ENCODE data around the gene SERHL2.
"Not testable (repeated sequence)": the region's sequence is repeated elsewhere in the genome, so short reads cannot be mapped to it uniquely, and the experiment has no call there.

Gene SERHL2

DNA sequence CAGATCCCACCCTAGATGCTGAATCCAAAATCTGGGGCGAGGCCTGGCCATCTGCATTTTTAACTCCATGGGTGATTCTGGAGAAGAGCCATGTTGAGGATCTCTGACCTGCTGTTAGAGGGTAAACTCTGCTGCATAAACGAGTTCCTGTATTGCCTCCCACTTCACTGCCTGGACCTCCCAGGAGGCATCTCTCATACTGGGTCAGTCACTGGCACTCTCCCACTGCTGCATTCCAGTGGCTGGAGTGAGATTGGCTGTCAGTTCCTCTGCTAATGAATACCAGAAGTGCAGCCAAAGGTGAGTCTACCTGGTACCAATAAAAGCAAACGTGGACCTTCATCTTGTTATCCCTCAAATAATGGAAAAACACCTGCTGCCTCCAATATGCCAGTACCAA lies 50.6 kb downstream of the SERHL2 start:
- no peak for DNase-seq

DNA sequence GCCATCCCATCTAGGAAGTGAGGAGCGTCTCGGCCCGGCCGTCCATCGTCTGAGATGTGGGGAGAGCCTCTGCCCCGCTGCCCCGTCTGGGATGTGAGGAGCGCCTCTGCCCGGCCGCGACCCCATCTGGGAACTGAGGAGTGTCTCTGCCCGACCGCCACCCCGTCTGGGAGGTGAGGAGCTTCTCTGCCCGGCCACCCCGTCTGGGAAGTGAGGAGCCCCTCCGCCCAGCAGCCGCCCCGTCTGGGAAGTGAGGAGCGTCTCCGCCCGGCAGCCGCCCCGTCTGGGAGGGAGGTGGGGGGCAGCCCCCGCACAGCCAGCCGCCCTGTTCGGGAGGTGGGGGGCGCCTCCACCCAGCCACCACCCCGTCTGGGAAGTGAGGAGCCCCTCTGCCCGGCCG lies 53.9 kb downstream of the SERHL2 start:
- not testable (repeated sequence) for DNase-seq

DNA sequence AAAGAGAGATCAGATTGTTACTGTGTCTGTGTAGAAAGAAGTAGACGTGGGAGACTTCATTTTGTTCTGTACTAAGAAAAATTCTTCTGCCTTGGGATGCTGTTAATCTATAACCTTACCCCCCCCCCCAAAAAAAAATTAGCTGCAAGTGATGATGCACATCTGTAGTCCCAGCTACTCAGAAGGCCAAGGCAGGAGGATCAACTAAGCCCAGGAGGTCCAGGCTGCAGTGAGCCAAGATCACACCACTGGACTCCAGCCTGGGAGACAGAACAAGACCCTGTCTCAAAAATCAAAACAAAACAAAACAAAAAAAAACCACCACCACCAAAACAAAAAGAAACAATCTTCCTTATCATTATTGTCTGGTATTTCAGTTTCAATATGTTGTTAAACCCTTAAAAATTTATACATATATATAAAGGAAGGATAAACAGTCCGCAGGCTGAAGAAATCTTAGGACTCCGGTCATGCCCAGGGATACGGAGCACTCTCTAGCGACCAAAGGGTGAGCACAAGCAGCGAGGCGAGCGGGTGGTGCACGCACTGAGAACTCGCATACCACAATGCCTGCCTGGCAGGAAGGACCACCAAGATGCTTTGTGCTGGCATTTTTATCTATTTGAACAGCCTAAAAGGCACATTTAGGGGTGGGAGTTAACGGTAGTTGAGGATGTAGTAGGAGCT lies 54.5 kb downstream of the SERHL2 start:
- peak in 19 of 51 donors; percentile 12 to 78 (median 40) for DNase-seq

DNA sequence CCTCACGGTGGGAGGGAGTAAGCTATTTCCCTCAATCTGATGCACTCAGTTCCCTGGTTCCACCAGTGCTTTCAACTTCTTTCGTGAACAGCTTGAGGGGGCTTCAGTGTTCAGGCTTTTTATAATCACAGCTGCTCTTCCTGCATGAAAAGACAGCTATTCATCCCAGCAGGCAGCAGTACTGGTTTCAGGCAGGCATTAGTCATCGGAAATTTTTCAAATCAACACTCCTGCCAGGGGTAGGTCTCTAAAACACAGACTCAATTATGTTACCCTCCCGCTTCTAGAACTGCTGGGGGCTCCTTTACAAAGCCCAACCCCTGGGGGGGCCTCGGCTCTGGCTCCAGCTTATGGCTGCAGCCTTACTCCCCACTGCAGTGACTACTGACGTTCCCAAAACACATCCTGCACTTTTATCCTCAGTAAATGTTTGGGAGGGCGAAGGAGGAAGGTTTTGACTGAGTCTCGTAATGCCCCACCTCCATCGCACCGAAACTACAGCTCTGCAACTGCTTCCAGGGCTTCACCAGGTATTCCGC lies 55.1 kb downstream of the SERHL2 start:
- DNase-seq = peak in 40 of 51 donors; percentile 13 to 86 (median 44)

DNA sequence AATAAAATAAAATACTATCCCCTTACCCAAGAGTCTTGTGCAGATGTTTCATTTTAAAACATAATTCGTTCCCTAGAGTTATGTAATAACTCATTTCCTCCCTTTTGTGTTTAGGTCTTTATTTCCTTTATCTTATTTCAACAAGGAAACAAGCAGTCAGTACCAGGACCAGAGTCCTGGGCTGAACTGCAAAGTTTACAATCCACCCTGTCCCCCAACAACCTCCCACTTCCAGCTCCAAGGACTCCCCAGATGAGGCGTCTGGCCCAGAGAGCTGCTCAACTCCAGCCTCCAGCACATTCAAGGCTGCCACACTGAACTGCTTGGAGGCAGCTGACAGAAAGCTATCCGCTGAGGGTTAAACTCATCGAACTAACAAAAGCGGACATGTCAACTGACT lies 56.4 kb downstream of the SERHL2 start:
- no peak for DNase-seq

DNA sequence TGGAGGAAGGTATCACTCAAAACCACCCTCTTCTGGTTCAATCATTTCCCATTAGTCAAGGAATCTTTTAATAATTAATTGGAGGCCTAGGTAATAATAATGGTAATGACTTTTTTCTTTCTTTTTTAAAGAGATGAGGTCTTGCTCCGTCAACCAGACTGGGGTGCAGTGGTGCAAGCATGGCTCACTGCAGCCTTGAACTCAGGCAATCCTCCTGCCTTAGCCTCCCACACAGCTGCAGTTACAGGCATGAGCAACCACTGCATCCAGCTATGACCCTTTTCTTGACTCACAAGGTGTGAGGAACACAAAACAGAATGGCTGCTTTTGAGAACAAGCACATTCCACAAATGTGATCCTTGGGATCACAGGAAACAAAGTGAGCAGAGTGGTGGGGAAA lies 57.3 kb downstream of the SERHL2 start:
- DNase-seq = peak in 1 of 51 donors; percentile 12

DNA sequence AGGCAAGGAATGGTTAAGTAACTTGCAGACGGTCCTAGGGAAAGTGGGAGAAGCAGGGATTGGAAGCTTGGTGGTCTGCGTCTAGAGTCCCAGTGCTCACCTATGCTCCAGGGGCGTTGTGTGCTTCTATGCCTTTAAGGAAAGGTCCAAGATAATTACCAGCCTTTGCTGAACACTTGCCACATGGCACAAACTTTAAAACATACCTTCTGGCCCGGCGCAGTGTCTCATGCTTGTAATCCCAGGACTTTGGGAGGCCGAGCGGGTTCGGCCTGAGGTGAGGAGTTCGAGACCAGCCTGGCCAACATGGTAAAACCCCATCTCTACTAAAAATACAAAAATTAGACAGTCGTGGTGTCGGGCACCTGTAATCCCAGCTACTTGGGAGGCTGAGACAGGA lies 58.6 kb downstream of the SERHL2 start:
- DNase-seq = no peak

DNA sequence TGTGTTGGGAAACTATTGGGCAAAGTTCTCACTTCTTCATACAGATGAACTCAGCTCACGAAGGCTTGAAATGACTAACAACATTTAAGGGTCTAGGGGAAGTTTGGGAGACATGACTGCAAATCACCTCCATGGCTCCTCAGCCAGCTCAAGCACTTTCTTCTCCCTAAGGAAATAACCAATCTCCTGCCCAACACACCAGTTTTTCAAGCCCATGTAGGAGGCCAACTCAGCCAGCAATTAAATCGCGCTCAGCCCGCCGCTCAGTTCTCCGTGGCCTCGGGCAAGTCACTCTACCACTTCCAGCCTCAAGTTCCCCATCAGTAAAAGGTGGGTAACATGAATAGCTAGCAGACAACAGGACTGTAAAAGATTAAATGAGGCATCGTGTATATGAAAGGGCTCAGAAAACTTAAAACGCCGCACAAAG lies 60.1 kb downstream of the SERHL2 start:
- peak in 3 of 51 donors; percentile 24 to 60 (median 40) for DNase-seq

DNA sequence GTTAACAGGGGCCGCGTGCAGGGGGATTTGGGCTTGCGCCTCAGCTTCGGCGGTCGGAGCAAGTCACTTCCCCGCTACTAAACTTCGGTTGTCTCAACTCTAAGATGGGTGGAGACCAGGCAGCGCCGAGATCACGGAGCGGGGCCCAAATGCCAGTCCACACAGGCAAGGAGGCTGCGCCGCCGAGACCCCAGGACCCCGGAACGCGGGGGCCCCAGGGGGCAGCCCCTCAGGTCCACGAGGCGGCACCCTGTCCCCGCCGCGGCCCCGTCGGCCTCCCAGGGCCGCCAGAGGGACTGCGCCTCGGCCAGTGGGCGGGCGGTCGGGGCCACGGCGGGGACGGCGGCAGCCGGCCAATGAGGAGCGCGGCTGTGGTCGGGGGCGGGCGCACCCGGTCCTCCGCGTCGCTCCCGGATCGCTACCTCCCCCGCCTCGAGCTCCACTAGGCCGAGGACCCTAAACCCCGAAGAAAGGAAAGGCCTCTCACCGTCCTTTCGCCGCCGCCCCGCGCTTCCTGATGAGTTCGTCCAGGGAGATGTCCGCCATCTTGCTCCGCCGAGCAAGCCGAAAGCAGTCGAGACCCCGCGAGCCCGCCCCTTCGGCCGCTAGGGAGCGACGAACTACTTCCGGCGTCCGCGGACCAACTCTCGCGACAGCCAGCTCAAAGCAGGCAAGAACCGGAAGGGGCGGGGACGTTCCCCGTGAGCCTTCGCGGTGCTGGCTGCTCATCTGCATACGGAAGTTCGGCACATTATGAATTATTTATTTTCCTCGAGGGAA lies 60.7 kb downstream of the SERHL2 start, which contains the start of gene POLDIP3:
POLDIP3 (minus strand) TSS at position 572 of the 780 bp plus-strand sequence; CDS start at position 546, 26 bp downstream.
- DNase-seq = peak; percentile 82 to 99 (median 97)

DNA sequence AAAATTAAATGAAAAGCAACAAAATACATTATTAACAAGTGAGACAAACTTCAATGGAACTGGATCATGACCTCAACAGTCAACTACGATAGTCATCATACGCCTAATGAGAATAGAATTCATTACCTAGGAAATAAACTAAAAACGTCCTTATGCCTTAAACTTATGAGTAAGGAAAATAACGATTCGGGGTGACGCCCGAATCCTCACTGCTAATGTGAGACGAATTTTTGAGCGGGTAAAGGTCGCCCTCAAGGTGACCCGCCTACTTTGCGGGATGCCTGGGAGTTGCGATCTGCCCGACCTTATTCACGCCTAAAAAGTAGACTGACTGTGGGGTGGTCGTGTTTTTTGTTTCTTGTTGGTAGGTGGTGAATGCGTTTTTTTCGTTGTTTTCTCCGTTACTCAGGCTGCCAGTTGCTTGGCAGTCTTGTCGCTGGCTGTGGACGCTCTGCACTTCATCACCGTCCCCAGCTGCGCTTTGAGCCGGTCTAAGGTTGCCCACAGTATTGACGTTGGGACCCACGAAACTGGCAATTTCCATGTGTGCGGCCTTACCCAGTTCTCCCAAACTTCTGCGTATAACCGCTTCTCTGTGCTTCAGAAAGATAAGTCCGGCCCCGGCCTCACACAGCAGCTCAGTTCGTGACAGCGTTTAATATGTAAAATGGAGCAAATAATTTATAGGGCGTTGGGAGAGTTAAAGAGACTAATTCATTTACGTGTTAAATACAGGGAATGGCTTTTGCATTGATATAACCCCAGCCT lies 61.5 kb downstream of the SERHL2 start:
- DNase-seq = peak; percentile 18 to 97 (median 71)

DNA sequence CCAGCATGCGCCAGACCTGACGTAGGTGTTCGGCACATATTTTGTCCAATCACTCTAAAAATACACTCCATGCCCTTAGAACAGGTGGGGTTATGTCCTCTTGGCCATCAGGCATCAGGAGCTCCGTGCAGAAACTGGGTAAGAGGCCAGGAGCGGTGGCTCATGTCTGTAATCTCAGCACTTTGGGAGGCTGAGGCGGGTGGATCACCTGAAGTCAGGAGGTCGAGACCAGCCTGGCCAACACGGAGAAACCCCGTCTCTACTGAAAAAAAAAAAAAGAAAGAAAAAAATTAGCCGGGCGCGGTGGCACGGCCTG lies 62.1 kb downstream of the SERHL2 start:
- DNase-seq = peak in 1 of 51 donors; percentile 54

DNA sequence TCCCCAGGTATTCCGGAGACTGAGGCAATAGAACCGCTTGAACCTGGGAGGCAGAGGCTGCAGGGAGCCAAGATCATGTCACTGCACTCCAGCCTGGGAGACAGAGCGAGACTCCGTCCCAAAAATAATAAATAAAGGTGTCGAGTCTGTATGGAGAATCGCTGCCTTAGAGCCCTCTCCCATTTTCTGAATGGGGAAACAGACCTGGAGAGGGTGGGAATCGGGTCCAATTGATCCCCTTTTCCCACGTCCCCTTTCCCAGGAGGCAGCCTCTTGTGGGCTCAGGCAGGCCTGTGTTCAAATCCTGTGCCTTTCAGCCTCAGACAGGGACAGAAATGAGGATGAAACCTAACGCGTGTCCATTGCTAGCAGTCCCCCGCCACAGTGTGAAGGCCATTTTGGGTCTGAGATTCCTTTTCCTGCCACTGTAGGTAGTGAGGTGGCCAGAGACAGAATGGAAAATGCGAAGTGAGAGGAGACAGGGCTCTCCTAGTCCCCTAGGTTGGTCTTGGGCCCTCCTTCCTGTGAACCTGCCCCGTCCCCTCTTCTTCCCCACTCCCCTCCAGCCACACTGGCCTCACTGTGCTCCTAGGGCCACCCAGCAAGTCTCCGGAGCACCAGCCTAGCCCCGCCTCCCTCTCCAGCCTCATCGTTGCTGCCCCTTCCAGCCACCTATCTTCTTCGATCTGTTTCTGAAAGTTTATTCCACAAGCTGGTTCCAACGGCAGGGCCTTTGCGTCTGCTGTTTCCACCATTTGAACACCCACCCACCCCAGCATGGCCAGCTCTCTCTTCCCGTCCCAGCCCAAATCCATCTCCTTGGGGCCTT lies 63.6 kb downstream of the SERHL2 start:
- DNase-seq = no peak

DNA sequence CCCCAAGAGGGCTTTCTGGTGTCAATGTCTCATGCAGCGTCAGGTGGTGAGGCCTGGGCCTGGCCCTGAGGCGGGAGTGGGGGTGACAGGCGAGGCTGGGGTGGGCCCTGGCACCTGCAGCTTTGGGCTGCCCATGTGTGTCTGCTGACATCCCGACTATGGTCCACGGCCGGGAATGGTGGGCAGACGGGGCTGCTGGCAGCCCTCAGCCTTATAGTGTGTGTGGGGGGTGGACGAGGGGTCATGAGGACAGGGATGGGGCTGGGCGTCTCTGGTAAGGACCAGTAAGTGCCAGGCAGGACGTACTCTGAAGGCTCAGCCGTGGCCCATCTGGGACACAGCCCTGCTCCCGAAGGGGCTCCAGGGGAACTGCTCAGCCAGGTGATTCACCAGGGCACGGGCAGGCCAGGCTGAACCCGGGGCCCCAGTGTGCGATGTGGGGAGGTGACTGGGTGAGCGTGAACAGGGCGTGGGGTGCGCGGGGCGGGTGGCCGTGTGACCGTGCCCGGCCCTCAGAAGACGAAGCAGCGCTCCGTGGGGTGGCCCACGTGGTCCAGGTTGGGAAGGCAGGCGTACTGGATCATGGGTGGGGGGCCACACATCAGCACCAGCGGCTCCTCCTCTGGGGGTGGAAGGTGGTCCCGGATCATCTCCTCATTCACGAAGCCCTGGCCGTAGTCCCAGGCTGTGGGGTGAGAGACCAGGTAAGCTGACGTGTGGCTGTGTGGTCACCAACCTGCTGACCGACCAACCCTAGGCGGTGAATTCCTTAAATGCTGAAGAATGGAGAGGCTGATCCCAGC lies 65.7 kb downstream of the SERHL2 start:
- no peak for DNase-seq

DNA sequence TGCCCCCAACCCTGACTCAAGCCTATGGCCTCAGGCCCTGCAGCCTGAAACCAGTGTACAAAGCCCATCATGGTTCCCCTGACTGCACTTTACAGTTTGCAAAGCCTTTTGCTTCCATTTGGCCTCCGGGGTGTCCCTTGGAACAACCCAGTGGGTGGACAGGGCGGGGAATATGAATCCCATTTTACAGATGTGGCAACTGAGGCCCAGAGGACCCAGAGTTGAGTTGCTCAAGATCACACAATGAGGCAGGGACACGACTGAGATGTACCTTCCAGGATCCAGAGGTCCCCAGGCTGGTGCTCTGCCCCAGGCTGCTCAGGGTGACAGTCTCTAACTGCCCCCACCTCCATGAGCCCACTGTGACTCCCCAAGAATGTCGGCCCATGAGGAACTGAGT lies 66.3 kb downstream of the SERHL2 start:
- no peak for DNase-seq

DNA sequence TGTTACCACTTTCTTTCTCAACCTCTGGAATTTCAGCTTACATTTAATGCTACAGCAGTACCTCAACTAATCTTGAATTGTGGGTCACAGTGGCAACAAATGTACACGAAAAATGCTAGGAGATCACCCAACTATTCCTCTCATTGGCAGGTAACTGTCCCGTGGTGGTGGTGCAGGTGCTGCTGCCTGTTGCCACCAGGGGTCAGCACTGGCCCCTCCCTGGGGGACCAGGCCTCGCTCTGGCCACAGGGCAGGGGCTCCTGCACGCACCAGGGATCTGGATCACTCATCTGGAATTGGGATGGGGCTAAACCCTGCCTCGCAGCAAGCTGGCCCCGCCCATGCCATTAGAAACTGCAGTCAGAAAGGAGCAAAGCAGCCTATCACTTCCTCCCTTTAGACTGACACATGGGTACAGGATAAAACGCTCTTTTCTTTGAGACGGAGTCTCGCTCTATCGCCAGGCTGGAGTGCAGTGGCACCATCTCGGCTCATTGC lies 67.8 kb downstream of the SERHL2 start:
- peak in 18 of 51 donors; percentile 7 to 62 (median 29) for DNase-seq

DNA sequence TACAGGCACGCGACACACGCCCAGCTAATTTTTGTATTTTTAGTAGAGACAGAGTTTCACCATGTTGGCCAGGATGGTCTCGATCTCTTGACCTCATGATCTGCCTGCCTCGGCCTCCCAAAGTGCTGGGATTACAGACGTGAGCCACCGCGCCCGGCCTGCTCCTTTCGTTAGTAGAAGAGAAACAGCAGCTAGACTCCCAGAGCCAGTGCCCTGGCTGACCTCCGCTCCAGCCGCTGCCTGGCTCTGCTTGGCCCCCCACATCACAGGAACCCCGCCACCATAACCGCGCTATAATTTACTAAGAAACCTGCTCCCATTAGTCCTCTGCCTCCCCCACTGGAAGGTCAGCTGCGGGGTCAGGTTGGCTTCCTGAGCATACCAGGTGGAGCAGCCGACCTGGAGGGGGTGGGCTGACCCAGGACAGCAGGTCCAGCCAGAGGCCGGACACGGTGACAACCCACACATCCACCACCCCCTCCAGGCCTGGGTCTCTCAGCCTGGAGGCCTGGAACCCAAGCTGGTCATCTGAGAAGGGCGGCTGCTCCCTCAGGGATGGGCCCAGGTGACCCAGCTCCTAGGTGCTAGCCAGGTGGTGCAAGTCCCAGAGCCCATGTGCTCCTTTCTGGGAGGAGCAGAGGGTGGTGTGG lies 68.4 kb downstream of the SERHL2 start:
- DNase-seq = no peak

DNA sequence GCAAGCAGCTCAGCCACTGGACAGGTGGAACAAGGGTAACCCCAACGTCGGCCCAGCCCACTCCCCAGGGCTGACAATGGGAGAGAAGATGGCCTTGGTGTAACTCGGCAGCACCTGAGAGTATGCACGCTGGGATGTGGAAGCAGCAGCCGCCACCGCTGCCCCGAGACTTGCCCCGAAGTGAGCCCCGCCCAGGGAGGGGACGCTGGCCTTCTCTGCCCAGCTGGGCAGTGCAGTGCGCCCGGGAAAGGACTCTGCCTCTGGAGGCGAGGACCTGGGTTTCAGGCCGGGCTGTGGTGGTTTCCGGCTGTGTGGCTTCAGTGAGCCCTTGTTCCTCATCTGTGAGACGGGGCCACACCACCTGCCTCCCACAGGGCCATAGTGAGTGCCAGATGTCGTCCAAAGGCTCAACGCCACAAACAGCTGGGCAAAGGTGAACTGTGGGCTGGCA lies 69.6 kb downstream of the SERHL2 start:
- DNase-seq = no peak
